H1 (cell line): ENCODE measurements around the gene FRMD4B. TPM values are rescaled to one million over a fixed set of nuclear protein-coding genes. Genes with fewer than 3 reads are reported as not detected.

Experiments used
- CTCF ChIA-PET: fragments of 300-600 bp; sonication (Branson Sonifier 250); formaldehyde crosslinking; loops from one replicate; lab custom pipeline; 2021; ENCODE audit not compliant: partially characterized antibody; lab: Charles Lee
- POLR2A ChIA-PET: fragments of 300-600 bp; sonication (Branson Sonifier 250); formaldehyde crosslinking; loops from one replicate; lab custom pipeline; 2021; ENCODE audit warnings: inconsistent platforms; ENCODE audit not compliant: partially characterized antibody; lab: Charles Lee
- DNase-seq, 2 experiments: peaks; one replicate each; pipeline versions ENCODE4 v3.0.0 to v3.0.0-alpha.2; 2010 to 2022; ENCODE audit warnings: low spot score in 2 of 2, low read depth in 1 of 2, mixed read lengths in 1 of 2
- FAIRE-seq: peaks from 2 replicates; lab custom pipeline; 2011; peaks lifted over from hg19 to GRCh38; lab: Jason Lieb, UNC
- H2AFZ ChIP-seq: 2 replicates; pipeline ENCODE4 v1.8.1; 2012; ENCODE audit warnings: low read length, inconsistent platforms
- H2AK5ac ChIP-seq: 2 replicates; pipeline ENCODE4 v1.6.1; 2013; ENCODE audit warnings: low read depth, low read length
- H2BK120ac ChIP-seq: replicated peaks from 2 replicates; pipeline ENCODE3; 2013; ENCODE audit warnings: low read depth, low read length, inconsistent platforms
- H2BK12ac ChIP-seq: 2 replicates; pipeline ENCODE4 v1.6.1; 2013; ENCODE audit warnings: low read depth, low read length
- H2BK15ac ChIP-seq: 2 replicates; pipeline ENCODE4 v1.6.1; 2013; ENCODE audit warnings: low read length
- H2BK20ac ChIP-seq: 2 replicates; pipeline ENCODE4 v1.6.1; 2013; ENCODE audit warnings: low read length
- H2BK5ac ChIP-seq: 2 replicates; pipeline ENCODE4 v1.6.1; 2013; ENCODE audit warnings: low read depth, low read length
- H3K14ac ChIP-seq: 2 replicates; pipeline ENCODE4 v1.6.1; 2013; ENCODE audit warnings: inconsistent platforms; ENCODE audit not compliant: insufficient read length
- H3K18ac ChIP-seq: 2 replicates; pipeline ENCODE4 v1.6.1; 2013; ENCODE audit warnings: low read length; ENCODE audit errors: extremely low read depth
- H3K23ac ChIP-seq: 2 replicates; pipeline ENCODE4 v1.6.1; 2013; ENCODE audit warnings: inconsistent platforms; ENCODE audit not compliant: insufficient read length
- H3K23me2 ChIP-seq: 2 replicates; pipeline ENCODE4 v1.6.1; 2013; ENCODE audit warnings: low read depth, low read length
- H3K27ac ChIP-seq: 2 replicates; pipeline ENCODE4 v1.6.1; 2011; ENCODE audit warnings: low read depth, low read length, inconsistent platforms
- H3K27me3 ChIP-seq, 4 experiments: replicated peaks in 1 of 4; 1 replicate in 1 of 4; 2 replicates in 3 of 4; pipeline versions ENCODE4 v1.6.1 to v1.8.1; 2011 to 2013; ENCODE audit warnings: low read length in 3 of 4, mild to moderate bottlenecking in 3 of 4, inconsistent platforms in 2 of 4, mixed read lengths in 2 of 4, moderate library complexity in 1 of 4; ENCODE audit not compliant: control insufficient read depth in 3 of 4, insufficient read depth in 3 of 4; ENCODE audit errors: extremely low read depth in 1 of 4
- H3K36me3 ChIP-seq, 4 experiments: 2 replicates each; pipeline versions ENCODE4 v1.6.1 to v1.8.1; 2011 to 2013; ENCODE audit warnings: mild to moderate bottlenecking in 4 of 4, low read length in 3 of 4, moderate library complexity in 2 of 4, control low read depth in 1 of 4, inconsistent platforms in 1 of 4; ENCODE audit not compliant: insufficient read depth in 4 of 4, control insufficient read depth in 2 of 4
- H3K4ac ChIP-seq: replicated peaks from 2 replicates; pipeline ENCODE3; 2013; ENCODE audit warnings: low read length, low read depth, mixed read lengths, inconsistent platforms; ENCODE audit not compliant: insufficient read length
- H3K4me1 ChIP-seq, 4 experiments: replicated peaks in 1 of 4; 1 replicate in 1 of 4; 2 replicates in 3 of 4; pipeline versions ENCODE4 v1.6.1 to v1.8.1; 2011 to 2013; ENCODE audit warnings: low read length in 3 of 4, inconsistent platforms in 2 of 4, mixed read lengths in 1 of 4; ENCODE audit not compliant: insufficient read depth in 4 of 4, control insufficient read depth in 3 of 4
- H3K4me2 ChIP-seq, 2 experiments: 2 replicates each; pipeline versions ENCODE4 v1.6.1 to v1.8.1; 2011 to 2013; ENCODE audit warnings: low read depth in 2 of 2, low read length in 2 of 2, control low read depth in 1 of 2, inconsistent platforms in 1 of 2, mild to moderate bottlenecking in 1 of 2; ENCODE audit not compliant: insufficient read depth in 1 of 2
- H3K4me3 ChIP-seq, 4 experiments: fragments of 200-600, 300-600 bp in 1 of 4; sonication (generic), shearing (Covaris generic), sonication (Bioruptor Twin) in 1 of 4; 2 replicates each; pipeline versions ENCODE4 v1.5.1 to v1.8.1; 2011 to 2016; ENCODE audit warnings: low read length in 4 of 4, low read depth in 3 of 4, control low read depth in 2 of 4, inconsistent platforms in 2 of 4, mild to moderate bottlenecking in 2 of 4, mixed read lengths in 1 of 4, moderate library complexity in 1 of 4; ENCODE audit not compliant: insufficient read depth in 2 of 4; ENCODE audit errors: extremely low read depth in 1 of 4
- H3K56ac ChIP-seq: replicated peaks from 2 replicates; pipeline ENCODE3; 2013; ENCODE audit warnings: low read depth, mild to moderate bottlenecking, mixed read lengths, low read length, inconsistent platforms; ENCODE audit not compliant: insufficient read length
- H3K79me1 ChIP-seq: 2 replicates; pipeline ENCODE4 v1.6.1; 2013; ENCODE audit warnings: low read depth, low read length, control low read depth
- H3K79me2 ChIP-seq, 2 experiments: 2 replicates each; pipeline versions ENCODE4 v1.6.1 to v1.8.1; 2012 to 2013; ENCODE audit warnings: low read length in 2 of 2, mild to moderate bottlenecking in 2 of 2, inconsistent platforms in 1 of 2; ENCODE audit not compliant: insufficient read depth in 2 of 2, control insufficient read depth in 1 of 2
- H3K9ac ChIP-seq, 4 experiments: replicated peaks in 1 of 4; 1 replicate in 1 of 4; 2 replicates in 3 of 4; pipeline versions ENCODE4 v1.6.1 to v1.8.1; 2011 to 2013; ENCODE audit warnings: low read depth in 3 of 4, low read length in 3 of 4, control low read depth in 2 of 4, mild to moderate bottlenecking in 2 of 4, moderate library complexity in 2 of 4, inconsistent platforms in 1 of 4; ENCODE audit errors: extremely low read depth in 1 of 4
- H3K9me3 ChIP-seq, 2 experiments: 2 replicates each; pipeline versions ENCODE4 v1.6.1 to v1.8.1; 2012 to 2013; ENCODE audit warnings: mild to moderate bottlenecking in 2 of 2, moderate library complexity in 2 of 2, control low read depth in 1 of 2, inconsistent platforms in 1 of 2, low read depth in 1 of 2, low read length in 1 of 2, mixed read lengths in 1 of 2; ENCODE audit not compliant: insufficient read depth in 2 of 2
- H4K20me1 ChIP-seq, 2 experiments: replicated peaks in 1 of 2; 2 replicates each; pipeline versions ENCODE3 to v1.8.1; 2011 to 2013; ENCODE audit warnings: inconsistent platforms in 2 of 2, low read length in 2 of 2, mild to moderate bottlenecking in 1 of 2; ENCODE audit not compliant: insufficient read depth in 2 of 2, control insufficient read depth in 1 of 2
- H4K5ac ChIP-seq: 2 replicates; pipeline ENCODE4 v1.6.1; 2013; ENCODE audit warnings: low read length, low read depth, mixed read lengths, inconsistent platforms; ENCODE audit not compliant: insufficient read length
- H4K8ac ChIP-seq: 2 replicates; pipeline ENCODE4 v1.8.0; 2013; ENCODE audit warnings: mild to moderate bottlenecking, moderate library complexity, low read length, inconsistent platforms; ENCODE audit not compliant: insufficient read depth; ENCODE audit errors: extremely low read depth
- H4K91ac ChIP-seq: replicated peaks from 2 replicates; pipeline ENCODE3; 2013; ENCODE audit warnings: low read length, mixed read lengths, inconsistent platforms; ENCODE audit not compliant: insufficient read length
- BACH1 ChIP-seq: IDR thresholded peaks from 2 replicates; pipeline ENCODE4 v1.6.1; 2012; ENCODE audit warnings: low read length, improper control_type of control experiment
- CHD1 ChIP-seq: IDR thresholded peaks from 2 replicates; pipeline ENCODE4 v1.6.1; 2012; ENCODE audit warnings: low read depth, low read length, improper control_type of control experiment
- EGR1 ChIP-seq: IDR thresholded peaks from 2 replicates; pipeline ENCODE4 v1.6.1; 2011; ENCODE audit warnings: low read depth, low read length, borderline replicate concordance
- HDAC2 ChIP-seq, 2 experiments: fragments of 300-600 bp in 1 of 2; sonication (generic) in 1 of 2; IDR thresholded peaks; 2 replicates each; pipeline ENCODE4 v1.6.1; 2011 to 2012; ENCODE audit warnings: low read depth in 2 of 2, low read length in 2 of 2, mild to moderate bottlenecking in 2 of 2, moderate library complexity in 2 of 2, borderline replicate concordance in 1 of 2, inconsistent platforms in 1 of 2
- KDM5A ChIP-seq: fragments of 200-600 bp; IDR thresholded peaks from 2 replicates; pipeline ENCODE4 v1.7.1; 2012; ENCODE audit warnings: mild to moderate bottlenecking, low read length, inconsistent platforms, mixed read lengths
- MAX ChIP-seq: IDR thresholded peaks from 2 replicates; pipeline ENCODE4 v1.6.1; 2012; ENCODE audit warnings: inconsistent platforms
- POLR2A ChIP-seq, 2 experiments: IDR thresholded peaks; 1 replicate in 1 of 2; 2 replicates in 1 of 2; pipeline ENCODE4 v1.6.1; 2011; ENCODE audit warnings: low read depth in 2 of 2, low read length in 2 of 2, mild to moderate bottlenecking in 2 of 2; ENCODE audit errors: control extremely low read depth in 1 of 2
- RFX5 ChIP-seq: IDR thresholded peaks from 2 replicates; pipeline ENCODE4 v1.6.1; 2011; ENCODE audit warnings: low read depth, low read length, improper control_type of control experiment, borderline replicate concordance
- SAP30 ChIP-seq: fragments of 300-600 bp; sonication (generic); IDR thresholded peaks from 2 replicates; pipeline ENCODE4 v1.7.1; 2012; ENCODE audit warnings: low read length, moderate library complexity, mild to moderate bottlenecking, inconsistent platforms; ENCODE audit not compliant: insufficient read depth, insufficient replicate concordance
- TAF7 ChIP-seq: optimal IDR thresholded peaks from 2 replicates; pipeline ENCODE3; 2011; ENCODE audit warnings: low read depth, mild to moderate bottlenecking, inconsistent platforms, low read length, moderate library complexity, borderline replicate concordance
- WGBS, 2 experiments: shearing (Covaris generic) in 1 of 2; methylation state at CpG; one replicate each; pipeline versions ENCODE4 v1.1.6 to v1.1.7; 2013 to 2015; ENCODE audit warnings: low lambda C conversion rate in 2 of 2, mixed read lengths in 2 of 2, inconsistent platforms in 1 of 2, low coverage in 1 of 2, missing lambda C conversion rate in 1 of 2; ENCODE audit not compliant: insufficient replicate concordance in 2 of 2, insufficient coverage in 1 of 2, insufficient read length in 1 of 2; ENCODE audit errors: extremely low coverage in 1 of 2, missing lambda C conversion rate in 1 of 2; 5-methylcytosine and 5-hydroxymethylcytosine counted together
- polyA plus RNA-seq, 7 experiments: library from polyadenylated mRNA; depleted of rRNA in 3 of 7; stranded (reverse) in 5 of 7; unstranded in 2 of 7; fragments of >200 nt in 5 of 7; fragments of 200-250 nt in 2 of 7; gene quantifications; 1 replicate in 5 of 7; 2 replicates in 1 of 7; 4 replicates in 1 of 7; pipeline versions ENCODE4 v1.2.1 to v1.2.3, GENCODE V29; 2011 to 2013; ENCODE audit warnings: missing spikeins in 2 of 7, mixed read lengths in 2 of 7
- total RNA-seq: library from RNA; stranded (reverse); fragmentation: NEBNext Ultra II Directional; extraction: Animal tissue kit (Norgen Biotek cat#: 25700); gene quantifications from 2 replicates; pipeline ENCODE4 v1.2.1, GENCODE V29; 2021

Gene FRMD4B
- total and polyA plus RNA-seq, 2 of the 8 experiments (the other 6 are each of a cell fraction or from before 2014, with no cell fraction given), result 2.7 to 7.2 TPM

- Histone ChIP-seq H3K23ac (no peak overlapping the region), H4K8ac (no peak overlapping the region), H2AK5ac (peak overlapping the region; percentile 29; the same call in 1 of the 2 replicates), H3K4me1 (peaks cover 8 to 34% (median 15%) of the 10 kb centered on the region in 4 experiments; a peak in 5 of 7 replicates), H4K5ac (peak overlapping the region; percentile 71), H3K9ac (no peak overlapping the region; a peak in 1 of 7 replicates), H2BK5ac (peak overlapping the region; percentile 54; the same call in 1 of the 2 replicates), H3K36me3 (no peaks in the 10 kb centered on the region), H3K79me1 (no peaks in the 10 kb centered on the region), H3K4ac (peak overlapping the region; percentile 88), H2BK15ac (no peak overlapping the region), H3K9me3 (no peaks in the 10 kb centered on the region; a peak in 1 of 4 replicates), H2BK20ac (0 out of 2 replicates have a peak overlapping the region, but pooled peaks have one; percentile 81), H3K56ac (no peak overlapping the region), H2BK120ac (no peak overlapping the region), H3K18ac (peak overlapping the region; percentile 85; the same call in 1 of the 2 replicates), H2BK12ac (0 out of 2 replicates have a peak overlapping the region, but pooled peaks have one; percentile 46), H3K79me2 (no peaks in the 10 kb centered on the region), H4K91ac (no peak overlapping the region), H3K4me3 (peak overlapping the region in 3 of 4 experiments; percentile 19 to 50 (median 23); a peak in 4 of 8 replicates), H3K23me2 (0 out of 2 replicates have a peak, but pooled peaks cover 1% of the 10 kb centered on the region), H3K27me3 (peaks cover 0 to 4% (median 0%) of the 10 kb centered on the region in 4 experiments; a peak in 3 of 7 replicates), H2AFZ (no peak overlapping the region), H3K27ac (no peak overlapping the region), H3K4me2 (peak overlapping the region; percentile 56 to 70), H4K20me1 (no peaks in the 10 kb centered on the region), H3K14ac (no peak overlapping the region)
- peak; percentile 49 to 68 for DNase-seq
- POLR2A ChIA-PET, result interaction anchor here (1.0 kb wide), 1 partner anchor 49 kb away, joined by 3 read pairs; no protein-coding TSS in a partner anchor
- WGBS, 2 experiments, result 12% methylated on average over 12 of the region's 12 CpGs; no CpG with 5 or more reads in 1 of the 2 experiments
- peak; percentile 96 for FAIRE-seq
- CTCF ChIA-PET, result interaction anchor here (0.6 to 2.1 kb wide), 7 partner anchors 10 to 126 kb away, joined by 3 to 18 read pairs (median 4); no protein-coding TSS in a partner anchor
- TF ChIP-seq RFX5 (no peak), HDAC2 (IDR thresholded peaks at IDR 0.05; ENCODE audit: borderline replicate concordance in 1 of 2, low read depth in 2 of 2, low read length in 2 of 2) (peak; percentile 69 to 82; a peak in 3 of 4 replicates), KDM5A (no peak), MAX (peak; percentile 24), POLR2A (IDR thresholded peaks at IDR 0.05; ENCODE audit: control extremely low read depth in 1 of 2, low read depth in 2 of 2, low read length in 2 of 2) (0 out of 3 replicates have a peak, but pooled peaks of 1 of the 2 experiments have one; percentile 34), CHD1 (no peak), EGR1 (no peak), BACH1 (no peak), TAF7 (peak; percentile 36), SAP30 (no peak)
Observed at GRCh38 chr3:69288161-69288895, 97.6 kb downstream of the FRMD4B start.
